ENCODE results near the gene TSLP.
A peak's percentile ranks its signal among the peaks of the same experiment; 100 is the strongest.

Gene TSLP

DNA sequence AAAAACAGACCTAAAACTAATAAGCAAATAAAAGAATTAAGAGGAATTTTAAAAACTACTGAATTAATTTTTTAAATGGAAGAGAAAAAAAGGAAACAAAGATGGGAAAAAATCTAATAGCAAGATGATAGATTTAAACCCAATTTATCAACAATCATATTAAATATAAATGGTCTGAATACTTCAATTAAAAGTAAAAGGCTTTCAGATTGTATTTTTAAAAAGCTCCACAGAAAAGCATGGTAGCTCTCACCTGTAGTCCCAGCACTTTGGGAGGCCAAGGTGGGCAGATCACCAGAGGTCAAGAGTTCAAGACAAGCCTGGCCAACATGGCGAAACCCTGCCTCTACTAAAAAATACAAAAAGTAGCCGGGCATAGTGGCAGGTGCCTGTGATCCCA lies 11.3 kb upstream of the TSLP start:
- H3K4me3 ChIP-seq (replicated peaks; ENCODE audit: low read depth, low read length) = no peak overlapping the region
- no peaks in the 10 kb centered on the region for H3K36me3 ChIP-seq (ENCODE audit: control insufficient read depth, insufficient read depth, low read length)
- no peak for DNase-seq (ENCODE audit: extremely low read depth, insufficient read length)
- no peaks in the 10 kb centered on the region for H3K27me3 ChIP-seq (replicated peaks; ENCODE audit: control insufficient read depth, insufficient read depth, low read length)
- no peak for TF ChIP-seq CTCF (IDR thresholded peaks at IDR 0.05; ENCODE audit: insufficient read depth, low read length, poor library complexity, severe bottlenecking)

DNA sequence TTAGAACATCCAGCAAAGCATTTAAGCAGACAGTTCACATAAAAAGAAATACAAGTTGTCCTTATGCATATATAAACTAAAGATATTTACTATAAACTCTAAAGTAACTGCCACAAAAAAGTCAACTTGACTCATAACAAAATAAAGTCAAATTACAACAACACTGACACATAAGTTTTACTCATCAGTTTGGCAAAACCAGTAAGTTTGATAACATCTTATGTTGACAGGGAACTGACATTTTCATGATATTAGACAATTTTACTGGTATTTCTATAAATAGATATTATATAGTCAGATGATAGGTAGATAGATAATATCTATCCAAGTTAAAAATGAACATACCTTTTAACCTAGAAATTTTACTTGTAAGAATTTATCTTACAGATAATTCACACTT lies 9.9 kb upstream of the TSLP start:
- no peak for DNase-seq (ENCODE audit: extremely low read depth, insufficient read length)
- Histone ChIP-seq H3K36me3 (ENCODE audit: control insufficient read depth, insufficient read depth, low read length) (no peaks in the 10 kb centered on the region), H3K27me3 (replicated peaks; ENCODE audit: control insufficient read depth, insufficient read depth, low read length) (no peaks in the 10 kb centered on the region), H3K4me3 (replicated peaks; ENCODE audit: low read depth, low read length) (no peak overlapping the region)
- no peak for TF ChIP-seq CTCF (IDR thresholded peaks at IDR 0.05; ENCODE audit: insufficient read depth, low read length, poor library complexity, severe bottlenecking)

- peak; percentile 67 for TF ChIP-seq CTCF (IDR thresholded peaks at IDR 0.05; ENCODE audit: insufficient read depth, low read length, poor library complexity, severe bottlenecking)
Observed at GRCh38 chr5:111063709-111064322, 7.7 kb upstream of the TSLP start.

GRCh38 chr5:111066261-111066938 lies 5.1 kb upstream of the TSLP start:
- TF ChIP-seq CTCF (IDR thresholded peaks at IDR 0.05; ENCODE audit: insufficient read depth, low read length, poor library complexity, severe bottlenecking) = no peak
- peaks cover 8% of the 10 kb centered on the region for H3K27me3 ChIP-seq (replicated peaks; ENCODE audit: control insufficient read depth, insufficient read depth, low read length)
- DNase-seq (ENCODE audit: extremely low read depth, insufficient read length) = no peak
- no peaks in the 10 kb centered on the region for H3K36me3 ChIP-seq (ENCODE audit: control insufficient read depth, insufficient read depth, low read length)
- no peak overlapping the region for H3K4me3 ChIP-seq (replicated peaks; ENCODE audit: low read depth, low read length)

More at GRCh38 chr5:111063709-111064322, 7.7 kb upstream of the TSLP start:
- H3K4me3 ChIP-seq (replicated peaks; ENCODE audit: low read depth, low read length) = no peak overlapping the region
- H3K27me3 ChIP-seq (replicated peaks; ENCODE audit: control insufficient read depth, insufficient read depth, low read length) = no peaks in the 10 kb centered on the region
- H3K36me3 ChIP-seq (ENCODE audit: control insufficient read depth, insufficient read depth, low read length) = no peaks in the 10 kb centered on the region
- DNase-seq (ENCODE audit: extremely low read depth, insufficient read length) = no peak

- Histone ChIP-seq H3K36me3 (ENCODE audit: control insufficient read depth, insufficient read depth, low read length) (no peaks in the 10 kb centered on the region), H3K27me3 (replicated peaks; ENCODE audit: control insufficient read depth, insufficient read depth, low read length) (peaks cover 8% of the 10 kb centered on the region), H3K4me3 (replicated peaks; ENCODE audit: low read depth, low read length) (no peak overlapping the region)
- no peak for DNase-seq (ENCODE audit: extremely low read depth, insufficient read length)
- TF ChIP-seq CTCF (IDR thresholded peaks at IDR 0.05; ENCODE audit: insufficient read depth, low read length, poor library complexity, severe bottlenecking) = no peak
Observed at GRCh38 chr5:111068213-111068612, 3.3 kb upstream of the TSLP start.
